D721Med (cell line): ENCODE results near the gene SPIRE1.

Experiments
- DNase-seq: peaks from one replicate; pipeline ENCODE4 v3.0.0; 2011; ENCODE audit warnings: low spot score; ENCODE audit not compliant: insufficient read length
- FAIRE-seq: peaks from 2 replicates; lab custom pipeline; 2011; peaks lifted over from hg19 to GRCh38; lab: Jason Lieb, UNC
- TF ChIP-seq, protein P1 (sequence below): IDR thresholded peaks from 2 replicates; pipeline ENCODE4 v1.5.1; 2012; ENCODE audit warnings: mild to moderate bottlenecking, control low read depth; ENCODE audit not compliant: insufficient read depth; ENCODE audit errors: missing control alignments

Gene SPIRE1

DNA sequence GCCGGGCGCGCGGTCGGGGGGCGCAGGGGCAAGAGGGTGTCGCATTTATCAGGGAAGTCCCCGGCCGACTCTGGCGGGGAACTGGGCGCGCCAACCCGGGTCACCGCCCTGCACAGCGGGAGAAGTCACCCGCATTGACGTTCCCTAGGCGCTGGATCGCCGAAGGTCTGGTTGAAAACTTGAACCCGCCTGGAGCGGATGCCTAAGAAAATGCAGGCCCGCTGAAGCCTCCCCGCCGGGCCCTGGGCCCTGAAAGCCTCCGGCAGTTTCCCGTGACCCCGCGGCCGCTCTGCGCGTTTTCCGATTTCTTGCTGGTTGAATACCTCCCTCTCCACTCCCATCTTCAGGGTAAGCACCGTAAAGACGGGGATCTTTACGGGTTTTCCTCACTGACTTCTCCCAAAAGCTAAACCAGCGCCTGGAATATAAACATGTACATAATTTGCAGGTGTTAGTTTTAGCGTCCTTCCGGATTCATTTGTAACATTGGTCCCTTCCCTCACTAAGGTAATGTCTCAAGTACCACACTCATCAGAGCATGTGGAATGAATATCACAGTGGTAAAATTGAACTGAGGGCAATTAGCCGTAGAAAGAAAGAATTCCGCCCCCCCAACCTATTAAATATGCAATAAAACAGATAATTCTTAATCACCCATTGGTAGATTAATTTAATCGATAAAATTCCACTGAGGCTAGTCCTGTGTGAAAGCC is 675 bp upstream of the SPIRE1 start:
- DNase-seq: no peak
- TF ChIP-seq, protein P1, sequence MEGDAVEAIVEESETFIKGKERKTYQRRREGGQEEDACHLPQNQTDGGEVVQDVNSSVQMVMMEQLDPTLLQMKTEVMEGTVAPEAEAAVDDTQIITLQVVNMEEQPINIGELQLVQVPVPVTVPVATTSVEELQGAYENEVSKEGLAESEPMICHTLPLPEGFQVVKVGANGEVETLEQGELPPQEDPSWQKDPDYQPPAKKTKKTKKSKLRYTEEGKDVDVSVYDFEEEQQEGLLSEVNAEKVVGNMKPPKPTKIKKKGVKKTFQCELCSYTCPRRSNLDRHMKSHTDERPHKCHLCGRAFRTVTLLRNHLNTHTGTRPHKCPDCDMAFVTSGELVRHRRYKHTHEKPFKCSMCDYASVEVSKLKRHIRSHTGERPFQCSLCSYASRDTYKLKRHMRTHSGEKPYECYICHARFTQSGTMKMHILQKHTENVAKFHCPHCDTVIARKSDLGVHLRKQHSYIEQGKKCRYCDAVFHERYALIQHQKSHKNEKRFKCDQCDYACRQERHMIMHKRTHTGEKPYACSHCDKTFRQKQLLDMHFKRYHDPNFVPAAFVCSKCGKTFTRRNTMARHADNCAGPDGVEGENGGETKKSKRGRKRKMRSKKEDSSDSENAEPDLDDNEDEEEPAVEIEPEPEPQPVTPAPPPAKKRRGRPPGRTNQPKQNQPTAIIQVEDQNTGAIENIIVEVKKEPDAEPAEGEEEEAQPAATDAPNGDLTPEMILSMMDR: no peak
- FAIRE-seq: no peak

DNA sequence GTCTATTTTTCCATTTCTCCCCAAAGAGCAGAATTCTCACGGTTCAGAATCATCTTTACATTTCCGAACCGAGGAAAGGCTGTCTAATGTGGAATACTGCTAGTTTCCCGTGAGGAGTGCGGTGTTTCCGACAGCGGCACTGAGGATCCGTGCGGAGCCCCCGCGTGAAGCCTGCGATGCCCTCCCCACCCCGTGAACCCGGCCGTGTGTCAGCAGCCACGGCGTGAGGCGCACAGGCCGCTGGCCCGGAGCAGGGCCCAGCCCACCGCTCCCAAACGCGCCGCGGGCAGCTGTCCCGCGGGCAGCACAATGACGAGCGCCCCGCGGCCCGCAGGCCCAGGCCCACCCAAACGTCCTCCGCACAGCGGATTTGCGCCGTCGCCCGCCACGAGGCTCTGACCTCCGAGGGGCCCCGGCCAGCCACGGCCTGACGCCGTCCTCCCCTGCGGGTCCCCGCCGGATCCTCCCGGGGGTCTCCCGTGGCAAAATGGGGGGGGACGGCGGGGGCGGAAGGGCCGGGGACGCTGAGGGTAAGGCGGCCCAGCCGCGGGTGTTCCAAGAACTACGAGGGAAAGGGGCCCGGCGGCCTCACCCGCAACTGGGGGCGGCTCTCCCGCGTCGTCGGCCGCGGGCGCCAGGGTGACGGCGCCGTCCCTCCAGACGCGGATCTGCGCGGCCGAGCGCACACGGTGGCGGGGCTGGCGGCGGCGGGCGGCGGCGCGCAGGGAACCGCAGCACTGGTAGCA is 796 bp downstream of the SPIRE1 start:
- FAIRE-seq (no peak), DNase-seq (no peak)
- TF ChIP-seq, protein P1: no peak

DNA sequence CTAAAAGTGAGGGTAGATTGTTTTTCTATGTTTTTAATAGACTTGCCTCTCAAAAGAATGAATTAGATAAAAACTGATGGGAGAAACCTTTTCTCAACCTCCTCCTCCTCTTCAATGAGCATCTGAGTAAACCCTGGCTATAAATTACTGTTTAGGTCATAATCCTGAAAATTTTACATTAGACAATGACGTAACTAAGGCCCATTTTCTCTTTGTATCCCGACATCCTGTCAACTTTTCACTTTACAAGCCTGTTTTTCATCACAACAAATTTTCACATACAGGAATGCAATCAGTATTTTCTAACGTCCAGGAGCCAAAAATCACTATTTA is 1.3 kb downstream of the SPIRE1 start:
- peak; percentile 32 for FAIRE-seq

DNA sequence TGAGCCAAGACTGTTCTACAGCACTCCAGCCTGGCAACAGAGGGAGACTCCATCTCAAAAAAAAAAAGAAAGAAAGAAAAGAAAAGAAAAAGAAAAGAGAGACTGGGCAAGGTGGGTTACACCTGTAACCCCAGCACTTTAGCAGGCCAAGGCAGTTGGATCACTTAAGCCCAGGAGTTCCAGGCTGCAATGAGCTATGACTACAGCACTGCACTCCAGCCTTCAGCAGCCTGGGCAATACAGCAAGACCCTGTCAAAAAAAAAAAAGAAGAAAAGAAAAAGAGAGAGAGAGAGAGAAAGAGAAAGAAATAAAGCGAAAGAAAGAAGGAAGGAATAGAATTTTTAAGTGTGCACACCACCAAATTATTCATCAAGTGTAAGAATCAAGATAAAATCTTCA is 2.9 kb downstream of the SPIRE1 start:
- TF ChIP-seq, protein P1: no peak
- DNase-seq: no peak
- no peak for FAIRE-seq

More for the DNA sequence above, 1.3 kb downstream of the SPIRE1 start:
- TF ChIP-seq, protein P1: no peak
- DNase-seq: no peak

DNA sequence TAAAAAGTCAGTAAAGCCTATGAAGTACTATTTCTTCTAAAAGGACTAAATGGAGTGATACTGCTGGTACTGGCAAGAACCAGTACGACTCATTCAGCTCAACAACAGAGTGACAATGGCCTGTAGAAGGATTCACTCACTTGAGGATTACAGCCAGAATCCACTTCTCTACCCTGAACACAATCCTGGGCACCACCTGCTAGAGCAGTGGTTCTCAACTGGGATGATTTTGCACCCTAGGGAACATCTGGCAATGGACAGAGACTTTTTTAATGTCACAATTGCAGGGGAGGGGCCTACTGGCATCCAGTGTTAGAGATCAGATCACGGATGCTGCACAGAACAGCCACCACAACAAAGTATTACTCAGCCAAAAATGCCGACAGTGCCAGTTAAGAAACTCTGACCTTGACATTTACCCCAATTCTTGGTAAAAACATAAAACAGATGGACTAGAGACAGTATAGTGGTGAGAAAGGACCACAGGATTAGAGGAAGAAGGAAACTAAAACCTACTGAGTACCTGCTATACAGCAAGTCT is 5.0 kb downstream of the SPIRE1 start:
- no peak for FAIRE-seq
- TF ChIP-seq, protein P1: no peak
- no peak for DNase-seq

DNA sequence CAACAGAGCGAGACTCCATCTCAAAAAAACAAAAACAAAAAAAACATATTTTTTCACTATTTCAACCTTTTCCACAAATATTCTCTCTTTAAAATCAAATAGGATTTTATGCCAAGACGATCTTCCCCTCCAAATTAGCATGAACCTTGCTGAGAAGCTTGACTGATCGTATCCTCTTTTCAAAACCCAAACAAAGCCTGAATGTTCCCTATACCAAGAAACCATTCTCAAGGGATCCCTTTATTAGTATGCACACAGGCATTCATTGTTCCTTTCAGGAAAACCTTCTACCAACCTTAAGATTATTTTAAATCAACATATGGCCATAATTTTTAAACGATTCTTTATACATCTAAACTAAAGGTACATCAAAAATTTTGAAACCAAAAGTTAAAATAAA is 6.3 kb downstream of the SPIRE1 start:
- TF ChIP-seq, protein P1: no peak
- no peak for FAIRE-seq

More for the DNA sequence above, 6.3 kb downstream of the SPIRE1 start:
- no peak for DNase-seq
